HG02798 (cell line): Measurements from ENCODE around the gene GSDME.
A peak's percentile ranks its signal among the peaks of the same experiment; 100 is the strongest.

ENCODE experiments used
- ATAC-seq: cut with Tn5 transposase; IDR thresholded peaks from one replicate; pipeline ENCODE4 v1.9.1; 2021; ENCODE audit warnings: mild to moderate bottlenecking; ENCODE audit not compliant: unreplicated experiment, poor library complexity

GSDME gene

DNA sequence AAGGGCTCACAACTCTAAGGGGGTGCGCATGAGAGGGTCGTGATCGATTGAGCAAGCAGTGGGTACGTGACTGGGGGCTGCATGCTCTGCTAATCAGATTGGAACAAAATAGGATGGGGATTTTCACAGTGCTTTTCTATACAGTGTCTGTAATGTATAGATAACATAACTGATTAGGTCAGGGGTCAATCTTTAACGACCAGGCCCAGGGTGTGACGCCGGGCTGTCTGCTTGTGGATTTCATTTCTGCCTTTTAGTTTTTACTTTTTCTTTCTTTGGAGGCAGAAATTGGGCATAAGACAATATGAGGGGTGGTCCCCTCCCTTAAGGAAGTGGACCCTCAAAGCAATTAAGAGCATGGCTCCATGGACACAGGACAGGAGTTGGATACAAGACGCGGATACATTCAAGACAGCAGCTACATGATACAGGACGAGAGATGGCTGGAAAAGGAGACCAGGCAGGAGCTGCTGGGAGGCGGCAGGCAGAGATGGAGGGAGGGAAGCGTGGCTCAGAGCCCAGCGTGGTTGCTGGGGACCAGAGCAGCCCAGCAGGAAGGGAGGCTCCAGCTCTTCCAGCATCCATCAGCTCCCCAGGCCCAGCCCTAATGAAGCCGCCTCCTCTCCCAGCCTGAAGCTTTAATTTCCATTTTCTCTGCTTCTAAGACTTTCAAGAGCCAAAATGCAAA lies 31.6 kb downstream of the GSDME start:
- no peak for ATAC-seq

- no peak for ATAC-seq
Measured at GRCh38 chr7:24724451-24725190, 32.6 kb downstream of the GSDME start.

DNA sequence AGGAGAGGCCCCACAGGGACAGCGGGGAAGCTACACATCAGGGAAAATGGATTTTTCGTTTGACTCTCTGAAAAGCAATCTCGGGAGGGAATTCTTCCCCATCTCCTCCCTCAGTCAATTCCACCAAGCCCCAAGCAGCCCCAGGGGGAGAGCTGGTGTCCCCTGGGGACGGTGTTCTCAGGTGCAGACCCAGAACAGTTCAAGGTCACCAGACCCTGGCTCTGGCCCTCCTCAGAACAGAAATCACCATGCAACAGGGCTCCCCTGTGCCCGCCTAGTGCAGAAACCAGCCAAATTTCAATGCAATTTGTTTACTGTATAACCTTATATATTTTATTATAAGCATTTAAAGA lies 34.1 kb downstream of the GSDME start:
- no peak for ATAC-seq

GRCh38 chr7:24722386-24723177 lies 34.7 kb downstream of the GSDME start:
- no peak for ATAC-seq

DNA sequence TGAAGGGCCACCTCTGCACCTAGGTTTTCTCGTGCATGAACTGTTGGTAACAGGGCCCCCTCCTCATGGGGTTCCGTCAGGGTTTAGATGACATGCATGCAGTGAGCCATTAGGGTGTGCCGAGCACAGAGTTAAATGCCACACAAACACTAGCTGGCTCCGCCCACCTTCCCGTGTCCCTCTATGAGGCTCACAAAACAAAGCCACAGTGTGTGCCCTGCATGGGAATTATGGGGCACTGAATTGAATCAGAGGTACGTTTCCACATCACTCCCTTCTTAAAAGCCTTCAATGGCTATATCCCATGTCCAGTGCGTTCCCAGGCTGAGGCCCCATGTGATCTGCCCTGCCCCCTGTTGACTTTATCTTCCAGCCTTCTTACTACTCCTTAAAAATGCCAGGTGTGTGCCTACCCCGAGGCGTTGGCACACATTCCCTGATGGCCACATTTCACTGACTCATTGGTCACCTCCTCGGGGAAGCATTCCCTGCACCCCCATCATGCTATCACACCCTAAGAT lies 35.7 kb downstream of the GSDME start:
- no peak for ATAC-seq

GRCh38 chr7:24720283-24720682 lies 37.0 kb downstream of the GSDME start:
- ATAC-seq, result no peak

- peak; percentile 70 for ATAC-seq
Measured at GRCh38 chr7:24718977-24719491, 38.2 kb downstream of the GSDME start.

- ATAC-seq, result no peak
Measured at GRCh38 chr7:24718431-24718831, 38.8 kb downstream of the GSDME start.

DNA sequence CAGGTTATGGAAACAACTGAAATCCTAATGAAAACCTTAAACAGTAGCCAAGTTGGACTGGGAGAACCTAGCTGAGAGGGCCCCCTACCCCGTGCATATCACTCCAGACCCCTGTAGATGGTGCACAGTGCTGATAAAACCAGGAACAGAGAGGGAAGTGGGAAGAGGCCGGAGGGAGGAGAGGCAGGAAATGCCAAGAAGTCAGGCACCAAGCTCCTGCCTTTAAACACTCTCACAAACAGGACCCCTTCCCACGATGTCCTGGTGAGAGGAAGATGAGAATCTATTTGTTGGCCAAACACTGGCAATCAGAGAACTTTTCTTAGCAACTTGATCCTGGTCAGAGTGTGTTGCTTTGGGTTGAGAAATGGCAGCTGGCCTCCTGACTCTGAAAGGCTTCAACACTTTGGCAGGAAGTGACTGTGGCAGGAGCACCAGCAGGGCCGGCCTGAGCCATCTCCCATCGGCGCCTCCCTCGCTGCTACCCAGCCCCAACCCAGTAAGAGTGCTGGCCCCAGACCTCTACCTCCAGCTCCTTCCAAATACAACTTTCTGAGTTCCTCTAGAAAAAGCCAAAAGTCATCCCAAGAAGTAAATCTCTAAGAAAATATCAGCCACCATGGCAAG lies 39.5 kb downstream of the GSDME start:
- no peak for ATAC-seq

- ATAC-seq, result no peak
Measured at GRCh38 chr7:24717247-24717622, 40.0 kb downstream of the GSDME start.

- ATAC-seq, result no peak
Measured at GRCh38 chr7:24716480-24717246, 40.6 kb downstream of the GSDME start.

DNA sequence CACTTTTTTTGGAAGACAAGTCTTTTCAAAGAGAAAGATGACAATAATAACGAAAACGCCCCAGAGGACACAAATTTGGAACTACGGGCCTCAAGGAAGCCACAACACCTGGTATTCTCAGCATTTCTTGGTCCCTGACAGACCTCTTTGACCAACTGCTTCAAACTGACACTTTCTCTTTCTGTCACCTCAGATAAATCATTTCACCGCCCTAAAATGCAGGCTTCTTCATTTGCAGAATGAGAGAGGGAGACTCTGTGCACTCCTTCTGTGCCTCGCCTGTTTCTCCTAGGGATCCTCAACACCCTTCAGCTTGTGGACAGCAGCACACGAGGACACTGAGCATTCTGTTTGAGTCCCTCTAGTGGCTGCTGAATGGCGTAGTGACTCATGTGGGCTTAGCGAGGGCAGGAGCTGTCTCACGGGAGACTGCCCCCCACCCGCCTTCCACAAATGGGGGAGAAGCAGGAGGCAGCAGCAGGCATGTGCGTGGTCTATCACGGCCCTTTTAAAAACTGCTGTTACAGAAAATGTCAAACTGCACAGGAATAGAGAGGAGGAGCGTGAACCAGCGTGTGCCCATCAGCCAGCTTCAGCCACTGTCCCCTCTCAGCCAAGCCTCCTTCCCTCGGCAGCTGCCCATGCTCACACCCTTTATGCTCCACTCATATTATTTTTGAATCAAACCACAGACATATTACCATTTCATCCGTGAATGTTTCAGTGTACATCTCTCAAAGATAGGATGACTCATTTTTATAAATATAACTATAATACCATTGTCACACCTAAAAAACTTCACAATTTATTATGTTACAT lies 41.4 kb downstream of the GSDME start:
- ATAC-seq, result peak; percentile 64

- no peak for ATAC-seq
Measured at GRCh38 chr7:24715171-24715570, 42.1 kb downstream of the GSDME start.

GRCh38 chr7:24714676-24715010 lies 42.6 kb downstream of the GSDME start:
- ATAC-seq, result no peak

GRCh38 chr7:24713850-24714675 lies 43.2 kb downstream of the GSDME start:
- ATAC-seq, result no peak

GRCh38 chr7:24713039-24713793 lies 44.0 kb downstream of the GSDME start:
- no peak for ATAC-seq

GRCh38 chr7:24709585-24710360 lies 47.5 kb downstream of the GSDME start:
- no peak for ATAC-seq
